Activated naive CD4-positive, alpha-beta T cell treated with anti-CD3 and anti-CD28 coated beads, Interleukin-2, amount 50 U/mL, for 16 hours (primary cell): ENCODE results near the gene RPS6KA1.
"Not testable (repeated sequence)": the region's sequence is repeated elsewhere in the genome, so short reads cannot be mapped to it uniquely, and the experiment has no call there.

Experiments used
- DNase-seq: peaks from one replicate; pipeline ENCODE4 v3.0.0-alpha.2; 2020

The RPS6KA1 gene

DNA sequence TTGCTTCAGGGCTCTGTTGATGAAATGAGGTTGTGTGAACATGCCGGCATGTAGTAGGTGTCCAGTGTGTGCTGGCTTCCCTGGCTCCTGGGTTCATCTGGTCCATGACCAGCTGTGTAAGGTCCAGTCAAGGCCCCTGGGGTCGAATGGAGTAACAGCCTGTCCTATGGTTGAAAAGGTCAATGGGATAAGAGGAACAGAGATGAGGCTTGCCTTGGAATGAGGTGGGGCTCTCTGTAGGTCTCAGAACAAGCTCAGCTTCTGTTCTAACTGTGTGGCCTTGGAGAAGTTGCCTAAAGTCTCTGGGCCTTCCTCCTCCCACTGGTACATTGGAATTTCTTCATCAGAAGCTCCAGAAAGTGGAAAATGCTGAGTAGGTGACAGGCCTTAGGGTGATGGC is 26.6 kb downstream of the RPS6KA1 start:
- no peak for DNase-seq

DNA sequence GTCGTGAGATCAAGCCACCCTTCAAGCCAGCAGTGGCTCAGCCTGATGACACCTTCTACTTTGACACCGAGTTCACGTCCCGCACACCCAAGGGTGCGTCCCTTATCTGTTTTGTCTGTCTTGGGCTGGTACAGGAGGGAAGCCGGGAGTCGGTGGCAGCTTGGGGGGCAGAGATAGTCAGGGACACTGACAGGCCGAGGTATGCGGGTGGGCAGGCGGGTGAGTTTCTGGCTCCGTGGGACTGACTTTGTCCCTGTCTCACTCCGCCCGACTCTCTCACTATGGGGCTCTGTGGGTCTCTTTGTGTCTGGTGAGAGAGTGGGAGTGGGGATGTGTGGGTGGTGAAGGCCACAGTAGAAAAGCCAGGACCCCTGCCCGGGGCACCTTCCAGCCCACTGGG is 27.4 kb downstream of the RPS6KA1 start:
- DNase-seq: no peak

DNA sequence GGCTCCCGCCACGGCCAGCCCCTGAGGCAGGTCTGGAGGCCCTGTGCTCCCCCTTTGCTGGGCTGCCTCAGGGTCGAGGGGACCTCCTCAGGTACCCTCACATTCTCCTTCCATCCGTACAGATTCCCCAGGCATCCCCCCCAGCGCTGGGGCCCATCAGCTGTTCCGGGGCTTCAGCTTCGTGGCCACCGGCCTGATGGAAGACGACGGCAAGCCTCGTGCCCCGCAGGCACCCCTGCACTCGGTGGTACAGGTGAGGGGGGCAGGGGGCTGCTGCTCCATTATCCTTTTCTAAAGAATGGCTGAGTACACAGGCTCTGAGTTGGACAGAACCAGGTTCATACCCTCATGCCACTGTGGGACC is 29.1 kb downstream of the RPS6KA1 start:
- DNase-seq: no peak

DNA sequence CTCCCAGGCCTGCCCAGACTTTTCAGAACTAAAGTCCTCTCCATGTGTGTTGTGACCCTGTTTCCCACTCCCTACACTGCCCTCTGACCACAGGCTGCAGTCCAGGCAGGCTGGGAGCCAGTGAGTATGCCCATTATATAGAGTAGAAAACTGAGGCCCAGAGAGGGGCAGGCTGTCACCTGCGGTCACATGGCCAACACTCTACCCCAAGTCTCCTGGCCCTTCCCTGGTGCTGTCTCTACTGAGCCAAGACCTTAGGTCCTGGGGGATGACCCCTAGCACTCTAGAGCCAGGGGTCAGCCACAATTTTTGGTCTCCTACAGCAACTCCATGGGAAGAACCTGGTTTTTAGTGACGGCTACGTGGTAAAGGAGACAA is 30.8 kb downstream of the RPS6KA1 start:
- no peak for DNase-seq

DNA sequence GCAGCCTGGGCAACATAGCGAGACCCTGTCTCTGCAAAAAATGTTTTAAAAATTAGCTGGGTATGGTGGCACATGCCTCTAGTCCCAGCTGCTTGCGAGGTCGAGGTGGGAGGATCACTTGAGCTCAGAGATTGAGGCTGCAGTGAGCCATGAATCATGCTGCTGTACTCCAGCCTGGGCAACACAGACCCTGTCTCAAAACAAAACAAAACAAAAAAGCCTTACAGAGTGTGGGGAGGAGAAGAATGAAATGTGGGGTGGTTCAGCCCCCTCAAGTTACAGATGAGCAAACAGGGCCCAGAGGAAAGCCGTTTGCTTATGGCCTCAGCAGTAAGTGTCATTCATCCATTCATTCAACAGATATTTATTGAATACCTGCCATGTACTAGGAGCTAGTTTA is 40.7 kb downstream of the RPS6KA1 start:
- DNase-seq: no peak

DNA sequence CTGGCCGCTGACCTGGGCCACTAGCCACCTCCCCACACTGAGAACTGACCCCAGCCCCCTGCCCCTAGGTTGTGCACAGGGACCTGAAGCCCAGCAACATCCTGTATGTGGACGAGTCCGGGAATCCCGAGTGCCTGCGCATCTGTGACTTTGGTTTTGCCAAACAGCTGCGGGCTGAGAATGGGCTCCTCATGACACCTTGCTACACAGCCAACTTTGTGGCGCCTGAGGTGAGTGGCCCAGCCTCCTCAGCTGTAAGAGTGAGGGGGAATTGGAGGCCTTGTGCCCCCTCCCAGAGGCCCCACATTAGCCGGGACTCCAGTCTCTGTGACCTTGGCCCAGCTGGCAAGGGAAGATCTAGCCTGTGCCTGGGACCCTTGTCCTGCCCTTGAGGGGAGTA is 41.8 kb downstream of the RPS6KA1 start:
- DNase-seq: no peak

DNA sequence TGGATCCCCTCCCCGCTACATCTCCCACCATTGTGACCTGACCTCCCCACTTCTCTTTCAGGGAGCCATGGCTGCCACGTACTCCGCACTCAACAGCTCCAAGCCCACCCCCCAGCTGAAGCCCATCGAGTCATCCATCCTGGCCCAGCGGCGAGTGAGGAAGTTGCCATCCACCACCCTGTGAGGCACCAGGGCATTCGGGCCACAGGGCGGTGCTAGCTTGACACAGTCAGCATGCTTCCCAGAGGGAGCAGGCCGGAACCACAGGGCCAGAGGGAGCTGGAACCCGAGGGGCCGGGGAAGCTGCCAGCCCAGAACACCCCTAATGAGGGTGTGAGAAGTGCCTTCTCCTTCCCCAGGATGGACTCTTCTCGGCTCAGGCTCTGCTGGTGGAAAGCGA is 44.5 kb downstream of the RPS6KA1 start:
- no peak for DNase-seq

DNA sequence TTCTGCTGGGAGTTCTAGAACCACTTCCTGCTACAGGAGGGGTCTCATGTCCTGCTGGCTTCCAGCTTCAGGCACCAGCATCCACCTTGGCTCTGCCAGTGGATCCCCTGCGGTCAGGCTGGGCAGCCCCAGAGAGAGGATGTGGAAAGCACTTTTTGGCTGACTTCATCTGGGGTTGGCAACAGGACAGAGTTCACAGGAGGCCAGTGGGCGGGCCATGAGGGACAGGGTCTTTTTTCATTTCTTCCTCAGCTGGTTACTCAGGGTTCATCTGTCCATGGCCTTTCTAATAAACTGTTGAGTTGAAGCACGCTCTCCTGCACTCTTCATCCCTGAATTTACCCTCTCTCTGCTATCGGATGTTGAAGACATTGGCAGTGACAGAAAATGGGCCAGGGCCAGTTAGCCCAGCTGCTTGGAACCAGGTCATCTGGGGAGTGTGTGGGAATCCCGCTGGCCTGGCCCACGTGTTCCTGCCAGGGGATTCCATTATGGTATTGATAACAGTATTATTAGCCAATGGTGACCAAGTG is 45.2 kb downstream of the RPS6KA1 start:
- no peak for DNase-seq

DNA sequence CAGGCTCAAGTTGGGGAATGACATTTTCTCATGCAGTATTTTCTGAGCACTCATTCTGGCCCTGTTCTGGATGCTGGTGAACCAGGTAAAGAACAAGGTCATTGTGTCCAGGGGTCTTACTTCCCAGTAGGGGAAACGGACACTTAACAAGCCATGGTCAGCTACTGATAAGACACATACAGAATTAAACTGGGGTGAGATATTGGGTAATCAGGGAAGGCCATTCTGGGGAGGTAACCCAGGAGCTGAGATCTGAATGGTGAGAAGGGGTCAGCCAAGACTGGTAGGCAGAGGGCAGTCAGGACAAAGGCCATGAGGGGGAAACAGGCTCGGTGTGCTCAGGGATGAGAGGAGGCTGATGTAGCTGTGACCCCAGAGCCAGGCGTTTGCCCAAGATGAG is 45.8 kb downstream of the RPS6KA1 start:
- DNase-seq: no peak

DNA sequence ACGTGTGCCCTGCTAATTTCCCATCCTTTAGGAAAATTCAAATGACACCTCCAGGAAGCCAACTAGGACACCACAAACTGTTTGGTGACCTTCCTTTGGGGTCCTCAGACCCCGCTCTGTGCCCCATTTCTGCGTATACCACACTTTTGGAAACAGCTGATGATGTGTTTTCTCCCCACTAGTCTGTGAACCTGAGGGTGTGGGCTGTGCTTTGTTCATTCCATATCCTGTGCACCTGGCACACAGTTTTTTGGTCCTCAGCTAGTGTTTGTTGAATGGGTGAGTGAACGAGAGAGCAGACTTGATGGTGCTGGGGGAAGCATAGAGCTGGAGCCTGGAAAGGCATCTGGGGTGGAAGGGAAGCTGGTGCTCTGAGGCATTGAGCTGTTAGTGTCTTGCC is 48.6 kb downstream of the RPS6KA1 start:
- DNase-seq: no peak

DNA sequence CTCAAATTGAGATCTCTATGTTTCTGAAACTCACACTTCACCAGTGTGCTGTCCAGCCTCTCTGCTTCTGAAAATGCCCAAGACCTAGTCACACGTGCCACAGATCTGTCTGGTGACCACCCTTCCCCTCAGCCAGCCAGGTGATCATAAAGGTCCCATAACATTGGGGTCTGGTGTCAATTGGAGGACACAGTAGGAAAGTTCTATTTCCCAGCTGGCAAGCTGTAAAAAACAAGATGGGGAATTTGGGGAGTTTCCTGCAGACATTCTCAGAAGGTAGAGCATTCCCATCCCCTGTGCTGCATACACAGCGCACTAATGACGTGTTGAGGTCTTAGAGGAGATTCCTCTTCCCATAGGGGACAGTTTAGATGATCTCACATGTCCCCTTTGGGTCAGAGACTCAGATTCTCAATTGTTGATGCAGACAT is 50.1 kb downstream of the RPS6KA1 start:
- no peak for DNase-seq

DNA sequence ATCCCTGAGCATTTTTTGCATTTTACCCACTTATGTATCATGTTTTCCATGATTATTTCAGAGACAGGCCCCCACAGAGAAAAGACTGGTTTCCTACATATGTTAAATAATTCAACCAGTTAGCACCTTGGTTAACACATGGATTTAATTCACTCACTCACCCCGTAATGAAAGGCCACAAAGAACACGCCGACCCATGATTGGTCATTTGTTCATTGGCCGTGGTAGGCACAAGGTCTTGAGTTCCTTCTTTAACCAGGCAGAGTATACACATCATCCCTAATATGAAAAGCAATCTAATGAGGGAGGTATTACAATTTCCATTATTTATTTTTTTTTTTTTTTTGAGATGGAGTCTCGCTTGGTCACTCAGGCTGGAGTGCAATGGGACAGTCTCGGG is 50.6 kb downstream of the RPS6KA1 start:
- no peak for DNase-seq

DNA sequence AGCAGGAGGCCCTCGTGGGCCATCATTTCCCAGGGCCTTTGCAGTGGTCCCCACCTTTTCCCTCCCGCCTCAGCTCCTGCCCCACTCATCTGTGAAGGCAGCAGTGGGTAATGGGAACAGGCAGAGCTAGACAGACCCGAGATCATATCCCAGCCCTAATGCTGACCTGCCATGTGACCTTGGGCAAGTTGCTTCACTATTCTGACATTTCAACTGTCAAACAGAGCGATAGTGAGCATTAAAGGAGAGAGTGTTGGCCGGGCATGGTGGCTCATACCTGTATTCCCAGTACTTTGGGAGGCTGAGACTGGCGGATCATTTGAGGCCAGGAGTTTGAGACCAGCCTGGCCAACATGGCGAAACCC is 51.7 kb downstream of the RPS6KA1 start:
- DNase-seq: no peak

DNA sequence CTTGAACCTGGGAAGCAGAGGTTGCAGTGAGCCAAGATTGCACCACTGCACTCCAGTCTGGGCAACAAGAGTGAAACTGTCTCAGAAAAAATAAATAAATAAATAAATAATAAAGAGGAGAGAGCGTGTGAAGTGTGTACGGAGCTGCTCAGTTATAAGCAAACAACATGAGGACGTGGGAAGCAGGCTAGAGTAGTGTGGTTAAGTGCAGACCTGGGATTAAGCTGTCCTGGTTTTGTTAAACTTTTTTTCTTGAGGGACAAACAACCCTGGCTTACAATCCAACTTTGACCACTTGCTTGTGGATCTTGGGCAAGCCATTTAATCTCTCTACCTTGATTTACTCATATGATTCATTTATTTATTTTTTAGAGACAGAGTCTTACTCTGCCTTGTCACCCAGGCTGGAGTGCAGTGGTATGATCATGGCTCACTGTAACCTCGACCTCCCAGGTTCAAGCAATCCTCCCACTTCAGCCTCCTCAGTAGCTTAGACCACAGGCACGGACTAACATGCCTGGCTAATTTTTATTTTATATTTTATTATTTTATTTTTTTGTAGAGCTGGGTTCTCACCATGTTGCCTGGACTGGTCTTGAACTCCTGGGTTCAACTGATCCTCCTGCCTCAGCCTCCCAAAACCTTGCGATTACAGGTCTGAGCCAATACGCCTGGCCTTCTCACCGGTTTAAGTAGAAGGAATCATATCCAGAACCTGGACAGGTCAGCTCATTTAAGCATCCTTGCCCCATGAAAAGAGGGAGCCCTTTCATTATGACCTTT is 52.7 kb downstream of the RPS6KA1 start:
- no peak for DNase-seq

DNA sequence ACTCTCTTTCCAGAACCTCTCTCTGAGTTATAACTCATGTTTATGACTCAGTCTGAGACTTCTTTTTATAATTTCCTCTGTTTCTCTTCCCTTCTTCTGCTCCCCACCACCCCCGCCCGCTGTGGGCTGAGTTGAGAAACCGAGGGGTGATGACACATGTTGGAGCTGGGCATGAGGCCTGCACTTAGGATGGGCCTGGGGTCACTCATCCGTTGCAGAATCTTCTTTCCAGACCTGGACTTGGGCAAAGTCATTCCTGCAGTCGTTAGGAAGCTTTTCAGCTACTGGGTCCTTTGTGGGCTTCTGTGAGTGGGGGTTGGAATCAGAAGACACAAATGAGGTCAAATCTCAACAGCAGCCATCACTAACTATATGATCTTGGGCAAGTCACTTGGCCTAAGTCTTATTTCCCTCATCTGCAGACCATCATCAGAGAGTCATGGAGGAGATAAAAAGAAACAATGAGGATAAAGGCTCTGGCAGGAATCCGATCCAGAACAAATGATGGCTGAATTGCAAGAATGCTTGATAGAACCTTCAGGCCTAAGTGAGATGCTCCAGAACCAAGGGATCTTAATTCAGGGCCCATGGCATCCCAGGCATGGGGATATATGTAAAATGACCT is 53.4 kb downstream of the RPS6KA1 start:
- peak; percentile 76 for DNase-seq

DNA sequence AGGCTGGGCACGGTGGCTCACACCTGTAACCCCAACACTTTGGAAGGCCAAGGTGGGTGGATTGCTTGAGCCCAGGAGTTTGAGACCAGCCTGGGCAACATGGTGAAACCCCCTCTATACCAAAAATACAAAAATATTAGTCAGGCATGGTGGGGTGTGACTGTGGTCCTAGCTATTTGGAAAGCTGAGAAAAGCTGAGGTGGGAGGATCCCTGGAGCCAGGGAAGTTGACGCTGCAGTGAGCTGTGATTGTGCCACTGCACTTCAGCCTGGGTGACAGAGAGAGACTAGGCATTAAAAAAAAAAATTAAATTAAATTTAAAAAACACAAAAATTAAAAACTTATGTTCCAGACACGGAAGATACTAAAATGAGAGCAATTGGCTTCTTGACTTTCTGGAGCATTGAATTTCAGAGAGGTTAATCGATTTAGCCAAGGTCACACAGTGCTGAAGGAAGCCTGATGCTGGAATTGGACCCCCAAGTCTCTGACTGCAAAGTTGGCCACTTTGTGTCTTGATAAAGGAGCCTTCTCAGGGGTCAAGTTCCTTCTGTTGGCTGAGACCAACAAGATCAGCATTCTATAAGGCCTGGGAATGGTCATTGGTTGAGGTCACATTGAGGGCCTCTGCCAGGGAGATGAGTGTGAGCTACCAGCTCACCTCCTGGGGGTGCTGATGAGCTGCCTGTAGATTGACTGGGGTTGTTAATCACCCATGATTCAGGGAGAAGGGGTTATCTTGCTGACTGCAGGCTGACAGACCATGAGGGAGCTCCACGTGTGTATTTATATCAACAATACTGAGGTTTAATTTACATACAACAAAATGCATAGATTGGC is 54.3 kb downstream of the RPS6KA1 start:
- DNase-seq: peak; percentile 30

DNA sequence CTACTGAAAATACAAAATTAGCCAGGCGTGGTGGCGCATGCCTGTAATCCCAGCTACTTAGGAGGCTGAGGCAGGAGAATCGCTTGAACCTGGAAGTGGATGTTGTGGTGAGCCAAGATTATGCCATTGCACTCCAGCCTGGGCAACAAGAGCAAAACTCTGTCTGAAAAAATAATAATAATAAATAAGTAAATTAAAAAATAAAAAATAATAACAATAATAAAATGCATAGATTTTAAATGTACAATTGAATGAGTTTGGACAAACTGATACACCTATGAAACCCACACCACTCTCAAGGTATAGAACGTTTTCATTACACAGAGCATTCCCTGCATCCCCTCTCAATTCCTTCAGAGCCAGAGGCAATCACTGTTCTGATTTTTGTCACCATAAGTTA is 55.0 kb downstream of the RPS6KA1 start:
- DNase-seq: not testable (repeated sequence)

DNA sequence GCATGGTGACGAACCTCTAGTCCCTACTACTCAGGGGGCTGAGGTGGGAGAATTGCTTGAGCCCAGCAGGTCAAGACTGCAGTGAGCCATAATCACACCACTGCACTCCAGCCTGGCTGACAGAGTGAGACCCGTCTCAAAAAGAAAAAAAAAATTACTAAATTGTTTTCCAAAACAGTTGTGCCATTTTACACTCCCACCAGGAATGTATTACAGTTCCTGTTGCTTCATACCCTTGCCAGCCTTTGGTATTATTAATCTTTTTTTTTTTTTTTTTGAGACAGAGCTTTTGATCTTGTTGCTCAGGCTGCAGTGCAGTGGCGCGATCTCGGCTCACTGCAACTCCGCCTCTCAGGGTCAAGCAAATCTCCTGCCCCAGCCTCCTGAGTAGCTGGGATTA is 55.9 kb downstream of the RPS6KA1 start:
- no peak for DNase-seq

DNA sequence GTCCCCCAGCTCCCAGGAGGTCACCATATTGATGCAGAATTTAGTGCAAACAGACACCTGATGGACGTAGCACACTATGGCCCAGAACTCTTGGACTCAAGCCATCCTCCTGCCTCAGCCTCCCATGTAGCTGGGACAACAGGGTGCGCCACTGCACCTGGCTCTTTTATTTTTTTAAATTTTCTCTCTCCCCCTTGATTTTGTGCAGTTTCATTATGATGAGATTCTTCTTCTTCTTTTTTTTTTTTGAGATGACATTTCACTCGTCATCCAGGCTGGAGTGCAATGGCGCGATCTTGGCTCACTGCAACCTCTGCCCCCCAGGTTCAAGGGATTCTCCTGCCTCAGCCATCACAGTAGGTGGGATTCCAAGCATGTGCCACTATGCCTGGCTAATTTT is 63.8 kb downstream of the RPS6KA1 start:
- DNase-seq: no peak

DNA sequence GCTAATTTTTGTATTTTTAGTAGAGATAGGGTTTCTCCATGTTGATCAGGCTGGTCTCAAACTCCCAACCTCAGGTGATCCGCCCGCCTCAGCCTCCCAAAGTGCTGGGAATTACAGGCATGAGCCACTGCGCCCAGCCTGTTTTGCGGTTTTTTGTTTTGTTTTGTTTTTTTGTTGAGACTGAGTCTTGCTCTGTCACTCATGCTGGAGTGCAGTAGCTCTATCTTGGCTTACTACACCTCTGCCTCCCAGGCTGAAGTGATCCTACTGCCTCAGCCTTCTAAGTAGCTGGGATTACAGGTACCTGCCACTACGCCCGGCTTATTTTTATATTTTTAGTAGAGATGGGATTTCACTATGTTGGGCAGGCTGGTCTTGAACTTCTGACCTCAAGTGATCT is 65.0 kb downstream of the RPS6KA1 start:
- not testable (repeated sequence) for DNase-seq

DNA sequence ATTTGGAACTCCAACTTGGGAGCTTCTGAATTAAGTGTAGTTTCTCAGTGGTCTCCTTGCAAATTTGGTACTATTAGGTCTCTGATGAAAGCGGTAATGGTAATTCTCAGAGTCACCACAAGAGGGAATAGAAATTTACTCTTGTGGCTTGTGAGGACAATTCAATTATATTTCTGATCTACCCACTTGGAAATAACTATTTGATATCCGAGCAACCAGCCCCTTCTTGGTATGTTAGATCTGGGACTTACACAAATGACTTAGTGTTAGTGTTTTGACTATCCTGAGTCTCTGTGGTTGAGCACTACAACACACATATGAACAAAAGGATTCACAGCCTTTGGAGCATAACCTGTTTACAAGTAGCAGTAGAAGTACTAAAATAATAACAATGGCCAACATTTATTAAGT is 68.1 kb downstream of the RPS6KA1 start:
- no peak for DNase-seq

DNA sequence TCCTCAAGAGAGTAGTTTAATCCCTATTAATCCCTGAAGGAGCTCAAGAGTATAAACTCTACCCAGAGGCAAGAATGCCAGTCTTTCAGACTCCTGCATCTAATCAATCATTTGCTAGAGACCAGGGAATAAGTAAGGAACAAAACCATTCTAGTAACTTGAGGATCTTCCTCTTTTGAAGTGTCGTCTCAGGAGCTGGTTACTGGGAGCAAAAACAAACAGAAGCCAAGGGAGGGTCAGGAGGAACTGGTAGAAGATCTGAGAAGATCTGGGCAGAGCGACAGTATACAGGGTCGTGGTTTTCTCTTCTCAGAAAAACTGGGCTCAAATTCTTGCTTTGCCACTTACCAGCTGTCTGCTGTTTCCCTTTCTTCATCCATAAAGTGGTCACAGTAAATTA is 69.3 kb downstream of the RPS6KA1 start:
- DNase-seq: no peak

DNA sequence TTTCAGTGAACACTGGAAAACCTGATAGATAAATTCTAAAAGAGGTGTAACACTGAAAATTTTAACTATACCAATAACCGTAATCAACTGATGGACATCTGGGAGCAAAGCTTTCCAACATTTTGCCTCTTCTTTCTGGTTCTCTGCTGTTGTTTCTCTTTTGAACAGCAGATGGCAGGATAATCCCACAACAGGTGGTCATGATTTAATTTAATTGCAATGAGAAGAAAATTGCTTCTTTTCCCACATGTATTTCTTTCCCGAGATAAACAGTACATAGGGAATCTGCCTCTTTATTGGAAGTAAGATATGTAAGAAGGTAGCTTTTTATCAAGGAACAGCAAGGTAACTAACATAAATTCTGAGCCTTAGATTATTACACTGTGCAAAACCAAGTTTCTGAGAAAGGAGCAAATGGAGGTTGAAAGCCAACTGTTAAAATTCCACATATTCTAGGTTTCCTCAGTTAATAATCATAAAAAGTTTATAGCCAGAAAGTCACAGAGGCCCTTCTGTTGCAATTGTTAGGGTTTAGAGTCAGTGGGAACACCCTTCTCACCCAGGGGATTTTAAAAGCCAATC is 72.9 kb downstream of the RPS6KA1 start:
- DNase-seq: no peak
